ENCODE results near the gene ZNF341. TPM values are rescaled to one million over a fixed set of nuclear protein-coding genes. Genes with fewer than 3 reads are reported as not detected.

Gene ZNF341
- polyA plus RNA-seq, 1 donor from 2014 or later: 1.2 TPM

GRCh38 chr20:33732166-33732970, 572 bp downstream of the ZNF341 start:
- Histone ChIP-seq H3F3A (ENCODE audit: insufficient read depth, low read length, poor library complexity, severe bottlenecking) (no peaks in the 10 kb centered on the region), H3K27ac (ENCODE audit: low read length) (peak overlapping the region; percentile 37), H3K36me3 (ENCODE audit: insufficient read depth, low read length) (no peaks in the 10 kb centered on the region), H3K79me2 (replicated peaks; ENCODE audit: insufficient read depth, low read length) (no peaks in the 10 kb centered on the region), H4K20me1 (ENCODE audit: insufficient read depth) (no peaks in the 10 kb centered on the region), H3K27me3 (ENCODE audit: insufficient read depth, low read depth, low read length) (no peaks in the 10 kb centered on the region), H3K4me2 (ENCODE audit: low read length) (peak overlapping the region; percentile 59), H3K4me3 (ENCODE audit: low read length) (peak overlapping the region; percentile 63), H2AFZ (ENCODE audit: low read depth, low read length) (peak overlapping the region; percentile 29), H3K9me3 (ENCODE audit: low read length) (peaks cover 4% of the 10 kb centered on the region), H3K9me2 (ENCODE audit: insufficient read depth, low read length) (no peaks in the 10 kb centered on the region), H3K9ac (ENCODE audit: low read length) (peak overlapping the region; percentile 63)
- TF ChIP-seq EP300 (conservative IDR thresholded peaks at IDR 0.05; ENCODE audit: poor library complexity, severe bottlenecking) (peak; percentile 100), MXI1 (conservative IDR thresholded peaks at IDR 0.05; ENCODE audit: poor library complexity, severe bottlenecking) (peak; percentile 26), POLR2AphosphoS5 (IDR thresholded peaks at IDR 0.05) (no peak), REST (IDR thresholded peaks at IDR 0.05; ENCODE audit: borderline replicate concordance) (no peak), CTCF (IDR thresholded peaks at IDR 0.05; ENCODE audit: poor library complexity, severe bottlenecking) (no peak)

GRCh38 chr20:33733654-33734576, 2.1 kb downstream of the ZNF341 start:
- no peaks in the 10 kb centered on the region for H3K36me3 ChIP-seq (ENCODE audit: insufficient read depth, low read length)
- no peak overlapping the region for H3K27ac ChIP-seq (ENCODE audit: low read length)
- H3K9me3 ChIP-seq (ENCODE audit: low read length): peaks cover 4% of the 10 kb centered on the region
- TF ChIP-seq SMC3 (conservative IDR thresholded peaks at IDR 0.05; ENCODE audit: poor library complexity) (no peak), TAF1 (IDR thresholded peaks at IDR 0.05; ENCODE audit: low read depth) (no peak), REST (IDR thresholded peaks at IDR 0.05; ENCODE audit: borderline replicate concordance) (no peak), RAD21 (conservative IDR thresholded peaks at IDR 0.05) (no peak), CTCF (IDR thresholded peaks at IDR 0.05; ENCODE audit: poor library complexity, severe bottlenecking) (no peak), EP300 (conservative IDR thresholded peaks at IDR 0.05; ENCODE audit: poor library complexity, severe bottlenecking) (no peak), EZH2 (IDR thresholded peaks at IDR 0.05; ENCODE audit: borderline replicate concordance, insufficient read depth, low read length, poor library complexity, severe bottlenecking) (no peak), POLR2AphosphoS5 (IDR thresholded peaks at IDR 0.05) (no peak), MXI1 (conservative IDR thresholded peaks at IDR 0.05; ENCODE audit: poor library complexity, severe bottlenecking) (no peak)
- no peaks in the 10 kb centered on the region for H3K9me2 ChIP-seq (ENCODE audit: insufficient read depth, low read length)
- no peak overlapping the region for H2AFZ ChIP-seq (ENCODE audit: low read depth, low read length)
- H3F3A ChIP-seq (ENCODE audit: insufficient read depth, low read length, poor library complexity, severe bottlenecking): no peaks in the 10 kb centered on the region
- no peaks in the 10 kb centered on the region for H3K27me3 ChIP-seq (ENCODE audit: insufficient read depth, low read depth, low read length)
- H3K9ac ChIP-seq (ENCODE audit: low read length): no peak overlapping the region
- H4K20me1 ChIP-seq (ENCODE audit: insufficient read depth): no peaks in the 10 kb centered on the region
- H3K4me3 ChIP-seq (ENCODE audit: low read length): no peak overlapping the region
- H3K79me2 ChIP-seq (replicated peaks; ENCODE audit: insufficient read depth, low read length): no peaks in the 10 kb centered on the region
- H3K4me2 ChIP-seq (ENCODE audit: low read length): no peak overlapping the region

All from neural cell (in vitro differentiated cells).